PFSK-1 (cell line): ENCODE data around the gene NT5C.

ENCODE experiments used
- POLR2AphosphoS5 ChIP-seq: IDR thresholded peaks from 2 replicates; pipeline ENCODE4 v1.6.1; 2012; ENCODE audit warnings: low read depth, mild to moderate bottlenecking, control low read depth, low read length, moderate library complexity
- SIN3A ChIP-seq: IDR thresholded peaks from 2 replicates; pipeline ENCODE4 v1.6.1; 2012; ENCODE audit warnings: mild to moderate bottlenecking, low read length, moderate library complexity, borderline replicate concordance; ENCODE audit not compliant: insufficient read depth

GRCh38 chr17:75086496-75087181 lies 44.9 kb downstream of the NT5C start:
- TF ChIP-seq SIN3A (no peak), POLR2AphosphoS5 (no peak)
